Loucy (cell line): ENCODE data around the gene TCAIM.
"Not testable (repeated sequence)": the region's sequence is repeated elsewhere in the genome, so short reads cannot be mapped to it uniquely, and the experiment has no call there.

ENCODE experiments used
- H2AFZ ChIP-seq: fragments of 200-600 bp; sonication (generic); 2 replicates; pipeline ENCODE4 v1.6.0; 2016; ENCODE audit warnings: antibody characterized with exemption, mild to moderate bottlenecking, low read length, moderate library complexity
- H3F3A ChIP-seq: fragments of 200-600 bp; 2 replicates; pipeline ENCODE4 v1.6.0; 2016; ENCODE audit warnings: antibody characterized with exemption, low read depth, mild to moderate bottlenecking
- H3K27me3 ChIP-seq: fragments of 200-600 bp; sonication (generic); 2 replicates; pipeline ENCODE4 v1.6.1; 2014; ENCODE audit warnings: low read length, mild to moderate bottlenecking; ENCODE audit not compliant: insufficient read depth, poor library complexity, severe bottlenecking
- H3K36me3 ChIP-seq: fragments of 200-600 bp; sonication (generic); 2 replicates; pipeline ENCODE4 v1.6.1; 2016; ENCODE audit warnings: low read length; ENCODE audit not compliant: insufficient read depth
- H3K4me1 ChIP-seq: fragments of 200-600 bp; sonication (generic); 2 replicates; pipeline ENCODE4 v1.5.1; 2014; ENCODE audit warnings: low read length, mild to moderate bottlenecking; ENCODE audit not compliant: insufficient read depth, poor library complexity, severe bottlenecking
- H3K4me2 ChIP-seq: fragments of 200-600 bp; sonication (generic); 2 replicates; pipeline ENCODE4 v1.6.0; 2014; ENCODE audit warnings: antibody characterized with exemption, low read length, low read depth, mild to moderate bottlenecking; ENCODE audit not compliant: poor library complexity, severe bottlenecking
- H3K4me3 ChIP-seq: fragments of 200-600 bp; sonication (generic); 2 replicates; pipeline ENCODE4 v1.5.1; 2014; ENCODE audit warnings: low read length, mild to moderate bottlenecking, mixed read lengths; ENCODE audit not compliant: poor library complexity, severe bottlenecking
- H3K79me2 ChIP-seq: fragments of 200-600 bp; sonication (generic); 2 replicates; pipeline ENCODE4 v1.6.1; 2014; ENCODE audit warnings: low read length; ENCODE audit not compliant: insufficient read depth
- H3K9ac ChIP-seq: fragments of 200-600 bp; sonication (generic); 2 replicates; pipeline ENCODE4 v1.6.0; 2014; ENCODE audit warnings: mild to moderate bottlenecking, low read depth, low read length, moderate library complexity; ENCODE audit not compliant: poor library complexity, severe bottlenecking
- H3K9me2 ChIP-seq: fragments of 200-600 bp; sonication (generic); replicated peaks from 2 replicates; pipeline ENCODE4 v1.6.1; 2016; ENCODE audit warnings: low read depth, low read length, mixed read lengths
- H3K9me3 ChIP-seq: fragments of 200-600 bp; sonication (generic); 2 replicates; pipeline ENCODE4 v1.6.1; 2014; ENCODE audit warnings: mild to moderate bottlenecking, antibody characterized with exemption, low read length, low read depth; ENCODE audit not compliant: insufficient read depth
- H4K20me1 ChIP-seq: fragments of 200-600 bp; sonication (generic); 2 replicates; pipeline ENCODE4 v1.6.0; 2014; ENCODE audit warnings: antibody characterized with exemption, low read length, mild to moderate bottlenecking; ENCODE audit not compliant: insufficient read depth, poor library complexity, severe bottlenecking
- EZH2phosphoT487 ChIP-seq: fragments of 200-600 bp; IDR thresholded peaks from 2 replicates; pipeline ENCODE4 v1.6.1; 2018; ENCODE audit warnings: antibody characterized with exemption, mild to moderate bottlenecking, moderate library complexity, borderline replicate concordance
- TF ChIP-seq, protein P1 (sequence below): fragments of 200-600 bp; sonication (generic); conservative IDR thresholded peaks from 2 replicates; pipeline ENCODE4 v1.5.1; 2014; ENCODE audit warnings: mild to moderate bottlenecking, antibody characterized with exemption, low read length

The TCAIM gene

DNA sequence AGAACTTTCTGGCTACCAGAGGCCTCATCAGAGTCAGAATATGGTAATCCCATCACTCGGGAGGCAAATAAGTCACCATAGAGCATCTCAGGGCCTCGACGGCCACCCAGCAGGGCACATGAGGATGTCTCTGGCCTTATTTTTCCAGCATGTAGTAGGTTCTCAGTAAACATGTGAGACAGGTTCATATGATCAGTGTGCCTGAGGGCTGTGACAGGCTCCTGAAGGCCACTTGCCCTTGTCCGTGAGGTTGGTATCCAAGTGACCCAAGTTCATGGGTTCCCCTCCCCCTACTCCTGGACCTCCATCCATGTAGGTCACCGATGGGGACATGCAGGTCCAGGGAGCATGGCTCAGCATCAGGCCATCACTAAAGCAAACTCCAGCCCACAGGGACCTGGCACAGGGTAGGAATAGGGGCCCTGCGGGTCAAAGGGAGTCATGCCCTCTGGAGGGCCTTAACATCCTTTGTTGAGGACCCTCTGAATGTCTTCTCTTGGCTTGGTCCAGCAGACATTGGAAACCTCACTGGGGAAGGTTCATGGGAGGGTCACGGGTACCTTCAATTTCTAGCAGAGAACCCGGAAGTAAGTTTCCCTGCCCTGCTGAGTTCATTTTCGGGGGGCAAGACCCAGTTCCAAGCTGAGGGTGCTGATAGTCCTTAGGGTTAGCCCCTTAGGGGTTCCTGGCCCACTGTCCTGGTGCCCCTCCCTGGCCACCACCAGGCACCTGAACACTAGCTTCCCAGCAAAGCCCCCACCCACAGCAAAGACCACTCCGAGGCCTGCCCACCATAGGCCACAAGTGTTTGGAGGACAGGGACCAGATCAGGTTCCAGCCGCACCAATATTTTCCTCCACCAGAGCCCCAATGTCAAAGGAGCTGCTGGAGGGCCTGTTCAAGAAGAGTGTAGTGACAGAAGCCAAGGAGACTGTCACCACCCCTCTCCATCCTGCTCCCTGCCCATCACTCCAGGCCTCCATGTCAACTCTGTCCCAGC lies 77.8 kb downstream of the TCAIM start:
- no peaks in the 10 kb centered on the region for H3K27me3 ChIP-seq
- no peak overlapping the region for H3K9ac ChIP-seq

DNA sequence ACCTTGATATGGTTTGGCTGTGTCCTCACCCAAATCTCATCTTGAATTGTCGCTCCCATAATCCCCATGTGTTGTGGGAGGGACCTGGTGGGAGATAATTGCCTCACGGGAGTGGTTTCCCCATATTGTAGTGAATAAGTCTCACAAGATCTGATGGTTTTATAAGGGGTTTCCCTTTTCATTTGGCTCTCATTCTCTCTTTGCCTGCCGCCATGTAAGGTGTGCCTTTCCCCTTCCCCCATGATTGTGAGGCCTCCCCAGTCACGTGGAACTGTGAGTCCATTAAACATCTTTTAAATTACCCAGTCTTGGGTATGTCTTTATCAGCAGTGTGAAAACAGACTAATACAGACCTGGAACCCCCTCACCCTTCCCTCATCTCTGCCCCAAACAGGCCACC lies 79.6 kb downstream of the TCAIM start:
- not testable (repeated sequence) for H3K9ac ChIP-seq, H3K27me3 ChIP-seq, H3K9me3 ChIP-seq, H3K4me2 ChIP-seq, H4K20me1 ChIP-seq, H3K4me1 ChIP-seq, H3K36me3 ChIP-seq, H3K9me2 ChIP-seq, H3F3A ChIP-seq, H2AFZ ChIP-seq, H3K4me3 ChIP-seq, H3K79me2 ChIP-seq

More for the DNA sequence above, 77.8 kb downstream of the TCAIM start:
- Histone ChIP-seq H3K9me2 (no peaks in the 10 kb centered on the region), H4K20me1 (no peaks in the 10 kb centered on the region), H2AFZ (no peak overlapping the region), H3K4me2 (no peak overlapping the region), H3K9me3 (no peaks in the 10 kb centered on the region), H3F3A (no peaks in the 10 kb centered on the region), H3K4me3 (no peak overlapping the region), H3K79me2 (no peaks in the 10 kb centered on the region), H3K4me1 (no peaks in the 10 kb centered on the region), H3K36me3 (no peaks in the 10 kb centered on the region)
- no peak for TF ChIP-seq EZH2phosphoT487
- TF ChIP-seq, protein P1, sequence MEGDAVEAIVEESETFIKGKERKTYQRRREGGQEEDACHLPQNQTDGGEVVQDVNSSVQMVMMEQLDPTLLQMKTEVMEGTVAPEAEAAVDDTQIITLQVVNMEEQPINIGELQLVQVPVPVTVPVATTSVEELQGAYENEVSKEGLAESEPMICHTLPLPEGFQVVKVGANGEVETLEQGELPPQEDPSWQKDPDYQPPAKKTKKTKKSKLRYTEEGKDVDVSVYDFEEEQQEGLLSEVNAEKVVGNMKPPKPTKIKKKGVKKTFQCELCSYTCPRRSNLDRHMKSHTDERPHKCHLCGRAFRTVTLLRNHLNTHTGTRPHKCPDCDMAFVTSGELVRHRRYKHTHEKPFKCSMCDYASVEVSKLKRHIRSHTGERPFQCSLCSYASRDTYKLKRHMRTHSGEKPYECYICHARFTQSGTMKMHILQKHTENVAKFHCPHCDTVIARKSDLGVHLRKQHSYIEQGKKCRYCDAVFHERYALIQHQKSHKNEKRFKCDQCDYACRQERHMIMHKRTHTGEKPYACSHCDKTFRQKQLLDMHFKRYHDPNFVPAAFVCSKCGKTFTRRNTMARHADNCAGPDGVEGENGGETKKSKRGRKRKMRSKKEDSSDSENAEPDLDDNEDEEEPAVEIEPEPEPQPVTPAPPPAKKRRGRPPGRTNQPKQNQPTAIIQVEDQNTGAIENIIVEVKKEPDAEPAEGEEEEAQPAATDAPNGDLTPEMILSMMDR = no peak

DNA sequence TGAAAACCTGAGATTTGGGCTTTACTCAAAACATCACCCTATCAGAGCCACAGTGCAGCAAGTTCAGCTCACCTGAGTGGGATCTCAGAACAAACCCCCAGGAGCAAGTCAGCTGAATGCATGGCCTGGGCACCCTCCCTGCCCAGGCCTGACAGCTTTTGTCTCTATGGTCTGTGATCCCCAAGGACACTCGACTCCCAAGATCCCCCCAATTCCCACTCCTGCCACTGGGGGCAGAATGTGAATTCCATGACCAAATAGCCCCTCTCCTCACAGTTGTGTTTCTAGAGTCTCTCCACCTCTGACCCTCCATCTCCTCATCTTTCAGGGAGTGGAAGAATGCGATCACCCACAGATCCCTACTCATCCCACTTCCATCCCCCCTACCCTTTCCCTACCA lies 80.0 kb downstream of the TCAIM start:
- no peaks in the 10 kb centered on the region for H3F3A ChIP-seq
- H3K4me1 ChIP-seq = no peaks in the 10 kb centered on the region
- no peak overlapping the region for H3K4me3 ChIP-seq
- no peaks in the 10 kb centered on the region for H3K36me3 ChIP-seq
- no peaks in the 10 kb centered on the region for H4K20me1 ChIP-seq
- no peaks in the 10 kb centered on the region for H3K27me3 ChIP-seq
- TF ChIP-seq EZH2phosphoT487 = no peak
- TF ChIP-seq, protein P1 = peak; percentile 50
- H3K9me3 ChIP-seq = no peaks in the 10 kb centered on the region
- no peak overlapping the region for H2AFZ ChIP-seq
- no peaks in the 10 kb centered on the region for H3K9me2 ChIP-seq
- no peak overlapping the region for H3K9ac ChIP-seq
- no peak overlapping the region for H3K4me2 ChIP-seq
- no peaks in the 10 kb centered on the region for H3K79me2 ChIP-seq
